GM21423 (cell line): ENCODE data around the gene FHAD1.
"Not testable (repeated sequence)": the region's sequence is repeated elsewhere in the genome, so short reads cannot be mapped to it uniquely, and the experiment has no call there.

Experiments used
- ATAC-seq: cut with Tn5 transposase; IDR thresholded peaks from one replicate; pipeline ENCODE4 v1.9.1; 2021; ENCODE audit warnings: mild to moderate bottlenecking, moderate library complexity; ENCODE audit not compliant: unreplicated experiment

FHAD1 gene

DNA sequence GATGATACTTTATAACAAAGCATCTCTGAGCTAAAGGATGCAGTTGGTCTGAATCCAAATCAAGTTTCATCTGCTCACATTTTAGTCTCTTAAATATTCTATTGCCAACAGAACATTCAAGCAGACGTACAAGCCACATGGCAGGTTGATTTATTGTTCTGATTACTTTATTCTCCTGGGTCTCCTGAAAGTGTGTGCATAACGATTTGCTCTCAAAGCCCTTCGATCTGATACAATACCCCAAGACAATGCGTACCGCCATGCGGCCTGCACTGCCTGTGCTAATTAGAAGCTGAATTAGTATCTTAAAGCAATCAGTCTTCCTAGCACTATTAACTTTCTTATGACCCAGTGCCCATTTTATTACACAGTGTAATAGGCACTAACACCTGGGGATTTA is 56.9 kb downstream of the FHAD1 start:
- ATAC-seq = no peak

- no peak for ATAC-seq
Measured at GRCh38 chr1:15304708-15305467, 57.9 kb downstream of the FHAD1 start.

- ATAC-seq = no peak
Measured at GRCh38 chr1:15305468-15305770, 58.4 kb downstream of the FHAD1 start.

DNA sequence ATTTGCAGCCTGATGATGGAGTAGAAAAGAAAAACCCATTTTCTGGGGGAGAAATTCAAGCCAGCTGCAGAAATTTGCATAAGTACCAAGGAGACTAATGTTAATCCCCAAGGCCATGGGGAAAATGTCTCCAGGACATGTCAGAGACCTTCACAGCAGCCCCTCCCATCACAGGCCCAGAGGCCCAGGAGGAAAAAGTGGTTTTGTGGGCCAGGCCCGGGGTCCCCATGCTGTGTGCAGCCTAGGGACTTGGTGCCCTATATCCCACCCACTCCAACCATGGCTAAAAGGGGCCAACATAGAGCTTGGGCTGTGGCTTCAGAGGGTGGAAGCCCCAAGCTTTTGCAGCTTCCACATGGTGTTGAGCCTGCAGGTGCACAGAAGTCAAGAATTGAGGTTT is 59.3 kb downstream of the FHAD1 start:
- not testable (repeated sequence) for ATAC-seq

GRCh38 chr1:15308135-15308534 is 61.1 kb downstream of the FHAD1 start:
- ATAC-seq = no peak

- ATAC-seq = no peak
Measured at GRCh38 chr1:15308621-15309027, 61.6 kb downstream of the FHAD1 start.

GRCh38 chr1:15309687-15310086 is 62.7 kb downstream of the FHAD1 start:
- ATAC-seq = no peak

GRCh38 chr1:15310544-15310943 is 63.5 kb downstream of the FHAD1 start:
- no peak for ATAC-seq

DNA sequence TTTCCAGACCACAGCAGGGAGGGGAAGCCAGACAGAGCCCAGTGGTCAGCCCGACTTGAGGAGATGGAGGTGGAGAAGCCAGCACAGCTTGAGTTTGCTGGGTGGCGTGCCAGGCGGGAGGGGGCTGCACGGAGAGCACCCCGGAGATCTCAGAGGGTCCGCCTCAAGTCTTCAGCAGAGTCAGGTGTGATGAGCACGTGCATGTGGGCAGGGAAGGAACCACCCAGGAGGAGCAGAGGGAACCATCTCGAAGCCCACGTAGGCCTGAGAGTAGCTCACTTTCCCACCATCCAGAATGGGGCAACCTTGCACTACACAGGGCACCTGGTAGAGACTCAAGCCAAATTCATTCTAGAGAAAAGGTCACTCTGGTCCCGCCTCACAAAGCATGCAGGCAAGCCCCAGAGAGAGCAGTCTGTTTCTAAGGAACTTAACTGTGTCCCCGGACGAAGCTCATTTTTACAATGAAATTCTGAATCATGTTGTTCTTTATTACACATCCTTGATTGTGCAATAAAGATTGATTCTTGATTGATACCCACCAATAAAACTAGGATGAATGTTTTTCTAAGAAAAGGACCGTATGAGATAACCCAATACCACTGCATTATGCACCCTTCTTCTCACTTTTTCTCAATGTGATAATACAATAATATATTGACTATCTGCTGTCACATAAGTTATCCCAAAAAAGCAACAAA is 64.2 kb downstream of the FHAD1 start:
- no peak for ATAC-seq

- ATAC-seq = no peak
Measured at GRCh38 chr1:15311880-15312279, 64.9 kb downstream of the FHAD1 start.

DNA sequence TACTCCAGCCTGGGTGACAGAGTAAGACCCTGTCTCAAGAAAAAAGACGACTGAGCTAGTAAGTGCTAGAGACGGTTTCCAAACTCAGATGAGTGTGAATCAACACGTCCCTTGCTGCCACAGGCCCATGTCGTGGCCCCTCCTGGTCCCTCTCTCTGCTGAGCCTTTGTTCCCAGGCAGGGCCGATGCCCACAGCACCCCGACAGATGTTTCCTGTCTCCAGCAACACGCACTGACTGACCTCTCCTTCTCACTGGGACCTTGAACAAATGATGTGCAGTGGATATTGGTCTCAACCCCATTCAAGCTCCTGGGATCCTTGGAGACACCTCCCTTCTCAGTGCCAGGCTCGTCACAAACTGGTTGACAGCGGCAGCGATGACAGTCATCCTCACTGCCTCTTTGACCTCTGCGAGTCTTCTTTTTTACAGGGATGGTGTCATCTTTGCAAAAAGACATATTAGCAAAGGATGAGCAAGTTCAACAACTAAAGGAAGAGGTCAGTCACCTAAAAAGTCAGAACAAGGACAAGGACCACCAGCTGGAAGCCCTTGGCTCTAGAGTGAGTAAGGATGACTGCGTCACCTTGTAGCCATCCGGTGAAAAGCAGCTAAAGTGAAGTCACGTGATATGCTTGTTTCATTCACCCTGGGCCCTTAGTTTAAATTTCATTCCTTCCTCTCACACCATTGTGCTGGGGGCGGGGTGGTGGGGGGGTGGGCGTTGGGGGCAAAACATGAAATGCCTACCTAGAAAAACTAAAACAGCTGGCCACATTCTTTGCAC is 65.8 kb downstream of the FHAD1 start:
- no peak for ATAC-seq

- ATAC-seq = no peak
Measured at GRCh38 chr1:15314328-15315281, 67.6 kb downstream of the FHAD1 start.

GRCh38 chr1:15315815-15316214 is 68.8 kb downstream of the FHAD1 start:
- no peak for ATAC-seq

- ATAC-seq = no peak
Measured at GRCh38 chr1:15316510-15316909, 69.5 kb downstream of the FHAD1 start.

DNA sequence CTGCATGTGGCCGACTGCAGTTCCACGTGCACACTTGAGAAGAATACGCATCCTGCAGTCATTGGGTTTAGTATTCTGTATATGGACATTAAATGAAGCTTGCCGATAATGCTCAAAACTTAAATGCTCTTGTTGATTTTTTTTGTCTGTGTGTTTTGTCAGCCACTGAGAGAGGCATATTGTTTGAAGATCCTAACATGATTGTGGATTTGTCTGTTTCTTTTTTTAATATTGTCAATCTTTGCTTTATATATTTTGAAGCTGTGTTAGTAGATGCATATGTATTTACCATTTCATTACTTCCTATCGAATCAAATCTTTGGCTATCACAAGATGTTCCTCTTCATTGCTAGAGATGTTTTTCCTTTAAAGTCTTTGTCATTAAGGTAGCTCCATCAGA is 73.2 kb downstream of the FHAD1 start:
- ATAC-seq = no peak

DNA sequence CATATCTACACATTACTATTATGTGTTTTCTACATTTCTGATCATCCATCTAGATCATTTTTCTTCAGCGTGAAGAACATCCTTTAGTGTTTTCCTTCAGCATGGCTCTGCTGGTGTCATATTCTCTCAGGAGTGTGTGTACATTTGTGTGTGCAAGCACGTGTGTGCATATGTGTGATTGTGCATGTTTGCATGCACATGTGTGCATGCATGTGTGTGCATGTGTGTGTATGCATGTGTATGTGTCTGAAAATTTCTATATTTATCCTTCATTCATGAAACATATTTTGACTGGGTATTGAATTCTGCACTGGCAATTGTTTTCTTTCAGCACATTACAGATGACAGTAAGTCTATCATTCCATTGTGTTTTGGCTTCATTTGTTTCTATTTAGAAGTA is 74.6 kb downstream of the FHAD1 start:
- no peak for ATAC-seq

DNA sequence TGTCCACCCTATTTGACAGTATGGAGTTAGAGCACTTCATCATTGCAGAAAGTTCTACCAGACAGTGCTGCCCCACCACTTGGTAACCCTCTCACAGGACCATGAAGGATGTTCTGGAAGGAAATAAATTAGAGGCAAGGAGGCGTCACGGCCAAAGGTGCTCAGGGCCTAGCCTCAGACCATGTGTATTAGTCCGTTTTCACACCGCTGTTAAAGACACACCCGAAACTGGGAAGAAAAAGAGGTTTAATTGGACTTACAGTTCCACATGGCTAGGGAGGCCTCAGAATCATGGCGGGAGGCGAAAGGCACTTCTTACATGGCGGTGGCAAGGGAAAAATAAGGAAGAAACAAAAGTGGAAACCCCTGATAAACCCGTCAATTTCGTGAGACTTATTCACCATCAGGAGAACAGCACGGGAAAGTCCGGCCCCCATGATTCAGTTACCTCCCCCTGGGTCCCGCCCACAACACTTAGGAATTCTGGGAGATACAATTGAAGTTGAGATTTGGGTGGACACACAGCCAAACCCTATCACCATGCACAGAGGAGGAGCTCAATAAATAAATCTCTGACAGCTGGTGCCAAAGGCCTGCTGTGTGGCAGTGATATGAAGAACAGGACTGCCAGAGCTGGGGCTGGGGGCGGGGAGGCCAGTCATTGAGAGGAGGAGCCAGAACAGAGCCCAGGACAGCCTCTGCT is 75.8 kb downstream of the FHAD1 start:
- no peak for ATAC-seq

DNA sequence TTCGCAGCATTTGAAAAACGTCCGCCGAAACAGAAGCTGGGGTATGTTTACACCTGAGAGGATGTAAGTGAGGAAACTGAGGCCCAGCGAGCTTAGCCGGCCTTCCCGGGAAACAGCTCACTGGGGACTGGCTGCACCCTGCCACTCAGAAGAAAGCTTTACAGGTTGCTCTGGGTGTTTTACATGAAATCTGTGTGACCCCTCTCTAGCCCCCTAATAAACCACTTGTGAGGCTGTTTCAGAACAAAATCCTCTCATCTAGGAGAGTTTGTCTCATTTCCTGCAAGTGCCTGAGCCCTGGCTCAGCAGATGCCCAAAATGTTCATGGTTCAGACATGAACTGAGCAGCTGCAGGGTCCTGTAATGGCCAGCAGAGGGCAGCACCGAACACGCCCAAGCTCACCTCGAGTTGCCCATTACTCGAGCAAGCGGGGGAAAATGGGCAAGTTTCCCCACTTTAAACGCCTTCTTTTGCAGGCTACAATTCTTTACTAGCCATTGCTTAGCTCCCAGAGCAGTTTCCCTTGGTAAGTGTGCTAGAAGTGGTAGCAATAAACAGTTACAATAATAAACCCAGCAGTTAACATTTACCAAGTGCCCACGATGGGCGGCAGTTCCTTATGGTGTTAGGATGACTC is 76.4 kb downstream of the FHAD1 start:
- no peak for ATAC-seq

DNA sequence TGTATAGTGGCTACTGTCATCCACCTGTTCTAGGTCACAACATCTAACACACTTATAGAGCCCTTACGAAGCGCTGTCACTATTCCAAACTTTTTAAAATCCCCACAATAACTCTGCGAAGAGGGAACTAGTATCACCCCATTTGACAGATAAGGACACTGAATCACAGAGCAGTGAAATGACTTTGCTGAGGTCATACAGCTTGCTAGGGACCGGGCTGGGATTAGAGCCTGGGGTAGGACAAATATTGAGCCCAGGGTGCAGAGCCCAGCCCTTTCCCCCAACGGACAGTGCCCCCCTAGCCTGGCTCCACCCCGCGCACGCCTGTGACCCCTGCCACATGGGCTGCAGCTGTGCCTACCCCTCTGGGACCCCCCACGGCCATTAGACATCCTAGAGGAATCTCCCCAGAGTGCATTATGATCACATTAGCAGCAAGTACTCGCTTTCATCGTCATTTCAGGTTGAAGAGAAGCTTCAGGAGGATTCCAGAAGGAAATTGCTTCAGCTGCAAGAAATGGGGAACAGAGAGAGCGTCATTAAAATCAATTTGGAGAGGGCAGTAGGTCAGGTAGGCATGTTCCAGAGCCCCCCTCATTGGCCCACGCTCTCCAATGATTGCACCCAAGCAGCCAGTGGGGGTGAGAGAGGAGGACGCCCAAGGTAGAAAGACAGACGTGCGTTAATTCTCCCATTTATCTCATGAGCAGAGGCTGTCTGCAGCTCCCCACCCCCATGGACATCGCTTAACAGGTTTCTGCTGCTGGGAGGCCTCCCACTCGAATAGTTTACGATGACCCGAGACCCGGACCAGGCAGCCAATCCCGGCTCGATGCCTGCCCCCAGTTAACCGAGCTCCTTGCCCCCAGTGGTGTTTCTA is 77.2 kb downstream of the FHAD1 start:
- ATAC-seq = no peak
